ENCODE measurements around the gene LSM3.

GRCh38 chr3:14154276-14154675 is 24.3 kb upstream of the LSM3 start:
- TF ChIP-seq RAD21 (IDR thresholded peaks at IDR 0.05; ENCODE audit: low read length) = no peak
- no peak for TF ChIP-seq CTCF (conservative IDR thresholded peaks at IDR 0.05; ENCODE audit: low read depth, low read length)
- no peak for TF ChIP-seq RCOR1 (IDR thresholded peaks at IDR 0.05; ENCODE audit: insufficient replicate concordance, low read length)
- no peak for TF ChIP-seq POLR2A (IDR thresholded peaks at IDR 0.05; ENCODE audit: low read depth, low read length)
- TF ChIP-seq SMC3 (IDR thresholded peaks at IDR 0.05; ENCODE audit: low read depth, low read length) = no peak
- no peak for TF ChIP-seq RFX5 (IDR thresholded peaks at IDR 0.05; ENCODE audit: low read depth, low read length)
- no peak for TF ChIP-seq NFE2L2 (IDR thresholded peaks at IDR 0.05; ENCODE audit: low read depth, low read length)
- no peak for TF ChIP-seq FOS (IDR thresholded peaks at IDR 0.05; ENCODE audit: low read depth, low read length)
- no peak for TF ChIP-seq MAZ (IDR thresholded peaks at IDR 0.05; ENCODE audit: borderline replicate concordance, low read depth, low read length)
- no peak for TF ChIP-seq MXI1 (IDR thresholded peaks at IDR 0.05; ENCODE audit: borderline replicate concordance, low read depth, low read length)
